ENCODE measurements around the gene APOBEC3H.

The APOBEC3H gene

DNA sequence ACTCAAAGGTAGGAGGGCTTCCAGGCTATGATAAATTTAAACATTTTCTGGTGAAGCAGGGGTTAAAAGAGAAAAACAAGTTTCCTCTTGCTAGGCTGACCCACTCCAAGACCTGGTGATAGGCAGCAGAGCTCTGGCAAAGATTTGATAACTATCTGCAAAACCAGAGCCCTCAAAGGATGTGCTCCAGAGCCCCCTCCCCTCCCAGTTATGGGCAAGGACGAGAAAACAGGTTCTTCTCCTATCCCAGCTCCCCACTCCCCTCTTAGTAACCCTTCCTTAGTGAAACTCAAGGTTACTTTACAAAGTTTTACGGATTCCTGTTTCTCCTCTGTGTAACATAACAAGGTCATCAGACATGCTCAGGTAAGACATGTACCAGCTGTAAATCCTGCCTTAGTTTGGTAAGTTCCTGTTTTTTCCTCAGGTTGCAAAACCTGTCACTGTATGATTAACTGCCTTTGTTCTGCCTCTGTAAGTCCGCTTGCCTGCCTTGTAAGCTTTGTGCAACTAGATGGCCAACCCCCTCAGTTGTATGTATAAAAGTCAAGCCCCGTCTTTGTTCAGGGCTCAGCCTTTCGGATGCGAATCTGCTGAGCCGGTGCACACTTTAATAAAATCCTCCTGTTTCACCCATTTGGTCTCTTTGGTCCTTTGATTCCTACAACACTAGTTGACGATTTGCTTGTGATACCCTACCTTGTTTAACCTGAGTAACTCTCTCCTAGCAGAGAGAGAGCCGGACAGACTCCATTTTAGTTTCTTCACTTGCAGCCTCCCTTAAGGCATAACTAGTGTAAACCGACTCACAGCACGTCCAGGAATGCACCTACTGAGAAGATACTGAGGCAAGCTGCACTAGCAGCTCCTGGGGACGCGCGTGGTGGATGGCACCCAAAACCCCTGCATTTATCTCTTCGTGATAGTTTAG lies 13.9 kb downstream of the APOBEC3H start:
- DNase-seq (ENCODE audit: low read depth), result no peak

GRCh38 chr22:39114112-39114511 lies 17.1 kb downstream of the APOBEC3H start:
- DNase-seq (ENCODE audit: low read depth), result no peak

DNA sequence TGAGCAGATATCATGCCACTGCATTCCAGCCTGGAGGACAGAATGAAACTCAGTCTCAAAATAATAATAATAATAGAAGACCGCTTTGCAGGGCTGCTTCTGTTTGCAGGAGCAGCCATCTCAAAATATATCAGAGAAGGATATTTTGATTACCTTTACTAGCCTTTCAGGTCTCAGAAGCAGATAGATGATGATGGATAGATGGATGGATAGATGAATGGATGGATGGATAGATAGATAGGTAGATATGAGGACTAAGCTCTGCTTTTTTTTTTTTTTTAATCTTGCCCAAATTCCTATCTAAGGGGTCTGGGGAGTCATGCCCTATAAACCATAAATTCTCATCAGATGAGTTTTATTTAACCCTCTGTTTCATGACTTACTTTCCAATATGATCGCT lies 18.5 kb downstream of the APOBEC3H start:
- no peak for DNase-seq (ENCODE audit: low read depth)

- no peak for DNase-seq (ENCODE audit: low read depth)
Observed at GRCh38 chr22:39115977-39116621, 19.1 kb downstream of the APOBEC3H start.

GRCh38 chr22:39117585-39118191 lies 20.6 kb downstream of the APOBEC3H start:
- DNase-seq (ENCODE audit: low read depth), result peak; percentile 34

DNA sequence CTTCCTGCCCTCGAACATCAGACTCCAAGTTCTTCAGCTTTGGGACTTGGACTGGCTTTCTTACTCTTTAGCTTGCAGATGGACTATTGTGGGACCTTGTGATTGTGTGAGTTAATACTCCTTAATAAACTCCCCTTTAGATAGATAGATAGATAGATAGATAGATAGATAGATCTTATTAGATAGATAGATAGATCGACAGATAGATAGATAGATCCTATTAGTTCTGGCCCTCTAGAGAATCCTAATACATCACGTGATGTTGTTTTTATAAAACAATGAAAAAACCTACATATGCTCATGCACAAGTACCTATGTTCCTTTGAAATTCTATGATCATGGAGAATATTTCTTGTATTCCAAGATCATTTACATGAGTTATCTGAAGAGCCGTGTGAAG lies 23.9 kb downstream of the APOBEC3H start:
- no peak for DNase-seq (ENCODE audit: low read depth)

- DNase-seq (ENCODE audit: low read depth), result no peak
Observed at GRCh38 chr22:39122772-39123470, 25.9 kb downstream of the APOBEC3H start.

DNA sequence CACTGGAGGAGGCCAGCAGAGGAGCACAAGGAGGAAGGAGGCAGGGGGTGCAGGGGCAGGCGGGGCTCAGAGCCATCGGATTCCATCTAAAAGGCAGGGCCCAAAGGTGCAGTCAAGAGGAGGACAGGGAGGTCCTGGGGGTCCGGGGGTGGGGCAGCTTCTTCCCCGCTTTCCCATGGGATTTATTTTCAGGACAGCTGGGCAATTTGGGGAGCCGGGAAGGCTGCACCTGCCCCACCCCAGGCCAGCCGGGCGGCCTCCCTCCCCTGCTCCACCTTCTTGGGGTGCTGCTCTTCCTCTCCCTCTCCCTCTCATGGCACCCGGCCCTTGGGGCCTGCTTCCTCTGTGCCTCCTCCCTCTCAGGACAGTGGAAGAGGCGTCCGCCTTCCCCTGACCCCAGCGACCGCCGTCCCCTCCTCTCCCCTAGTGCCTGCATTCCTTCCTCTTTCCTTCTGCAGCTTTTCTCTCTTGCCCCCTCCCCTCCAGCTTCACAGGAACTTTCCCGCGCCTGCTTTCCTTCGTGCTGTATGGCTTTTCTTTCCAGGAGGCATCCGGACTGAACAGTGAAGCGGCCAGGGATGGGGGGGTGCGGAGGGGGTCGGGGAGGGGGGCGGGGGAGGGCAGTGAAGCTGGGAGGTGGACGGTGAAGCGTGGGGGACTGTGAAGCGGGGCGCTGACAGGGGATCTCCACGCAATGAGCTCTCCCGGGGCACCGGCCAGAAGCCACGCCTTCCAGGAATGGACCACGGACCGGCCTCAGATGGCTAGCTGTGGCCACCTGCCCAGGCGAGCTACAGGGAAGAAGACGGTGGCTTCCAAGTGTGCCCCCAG lies 26.9 kb downstream of the APOBEC3H start:
- no peak for DNase-seq (ENCODE audit: low read depth)

DNA sequence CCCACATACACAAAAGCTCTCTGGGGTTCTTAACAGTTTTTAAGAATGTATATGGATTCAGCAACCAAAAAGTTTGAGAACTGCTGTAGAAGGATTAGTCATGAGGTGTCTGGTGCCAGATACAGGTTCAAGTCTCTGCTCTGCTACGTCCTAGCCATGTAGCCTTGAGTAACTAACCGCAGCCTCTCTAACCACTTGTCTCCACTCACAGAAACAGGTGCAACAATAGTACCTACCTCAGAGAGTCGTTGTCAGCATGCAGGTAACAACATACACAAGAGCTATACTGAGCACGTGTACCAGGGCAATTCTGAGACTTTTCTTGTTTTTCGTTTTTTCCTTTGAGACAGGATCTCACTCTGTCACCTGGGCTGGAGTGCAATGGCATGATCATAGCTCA lies 28.6 kb downstream of the APOBEC3H start:
- no peak for DNase-seq (ENCODE audit: low read depth)

GRCh38 chr22:39128508-39128907 lies 31.5 kb downstream of the APOBEC3H start:
- no peak for DNase-seq (ENCODE audit: low read depth)

DNA sequence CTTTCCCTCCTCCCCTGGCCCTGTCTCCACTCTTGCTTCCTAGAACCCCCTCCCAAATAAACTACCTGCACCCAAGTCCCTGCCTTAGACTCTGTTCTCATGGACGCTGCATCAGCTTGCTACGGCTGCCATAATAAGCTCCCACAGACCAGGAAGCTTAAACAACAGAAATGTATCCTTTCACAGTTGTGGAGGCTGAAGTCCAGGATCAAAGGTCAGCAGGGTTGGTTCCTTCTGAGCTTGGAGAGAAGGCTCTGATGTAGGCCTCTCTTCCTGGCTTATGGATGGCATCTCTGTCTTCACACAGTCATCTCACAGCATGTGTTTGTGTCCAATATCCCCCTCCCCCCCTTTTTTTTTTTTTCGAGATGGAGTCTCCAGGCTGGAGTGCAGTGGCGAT lies 32.0 kb downstream of the APOBEC3H start:
- DNase-seq (ENCODE audit: low read depth), result no peak

GRCh38 chr22:39129746-39130145 lies 32.7 kb downstream of the APOBEC3H start:
- no peak for DNase-seq (ENCODE audit: low read depth)

GRCh38 chr22:39130152-39130704 lies 33.2 kb downstream of the APOBEC3H start:
- no peak for DNase-seq (ENCODE audit: low read depth)

- DNase-seq (ENCODE audit: low read depth), result no peak
Observed at GRCh38 chr22:39130892-39131855, 34.1 kb downstream of the APOBEC3H start.

DNA sequence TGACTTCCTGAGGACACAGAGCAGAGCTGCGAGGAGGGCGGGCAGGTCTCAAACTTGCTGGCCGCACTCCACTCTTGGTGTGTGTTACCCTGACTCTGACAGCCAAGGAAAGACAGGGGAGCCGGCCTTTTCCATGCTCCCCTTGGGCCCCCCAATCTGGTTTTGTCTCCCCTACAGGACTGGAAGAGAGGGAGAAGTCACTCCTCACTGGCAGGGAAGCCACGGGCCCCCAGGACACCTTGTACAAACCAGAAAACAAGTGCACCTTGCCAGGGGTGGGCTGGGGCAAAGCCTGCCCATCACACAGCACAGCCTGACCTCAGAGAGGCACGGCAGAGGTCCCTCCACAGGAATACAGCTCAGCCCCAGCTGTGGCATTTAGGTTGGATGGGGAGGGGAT lies 35.2 kb downstream of the APOBEC3H start:
- no peak for DNase-seq (ENCODE audit: low read depth)

DNA sequence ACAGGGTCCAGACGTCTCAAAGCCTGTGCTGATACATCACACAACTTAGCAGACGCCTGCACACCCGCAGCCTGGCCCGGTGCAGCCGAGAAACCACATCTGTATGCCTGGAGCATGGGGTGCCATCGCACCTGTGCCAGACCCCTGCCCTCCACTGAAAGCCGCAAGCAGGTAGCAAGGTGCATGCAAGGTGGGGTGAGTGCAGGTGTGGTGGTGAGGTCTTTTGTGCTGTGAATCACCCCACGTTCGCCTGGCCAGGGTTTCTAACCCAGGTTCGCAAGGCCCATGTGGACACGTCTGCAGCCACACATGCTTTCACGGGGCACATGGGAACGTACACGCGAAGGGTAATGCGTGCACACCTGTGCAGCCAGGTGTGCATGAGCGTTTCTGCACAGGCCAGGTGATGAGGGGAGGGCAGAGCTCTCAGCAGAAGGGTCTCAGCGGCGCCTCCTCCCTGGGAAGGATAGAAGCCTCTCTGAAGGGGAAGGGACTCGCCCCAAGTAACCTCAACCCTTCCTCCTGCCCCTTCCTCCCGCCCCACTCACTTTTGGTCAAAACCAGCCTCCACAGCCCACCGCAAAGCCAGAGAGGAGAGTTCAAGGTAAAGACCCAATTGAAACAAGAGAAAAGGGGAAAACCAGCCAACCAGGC lies 36.0 kb downstream of the APOBEC3H start:
- no peak for DNase-seq (ENCODE audit: low read depth)

DNA sequence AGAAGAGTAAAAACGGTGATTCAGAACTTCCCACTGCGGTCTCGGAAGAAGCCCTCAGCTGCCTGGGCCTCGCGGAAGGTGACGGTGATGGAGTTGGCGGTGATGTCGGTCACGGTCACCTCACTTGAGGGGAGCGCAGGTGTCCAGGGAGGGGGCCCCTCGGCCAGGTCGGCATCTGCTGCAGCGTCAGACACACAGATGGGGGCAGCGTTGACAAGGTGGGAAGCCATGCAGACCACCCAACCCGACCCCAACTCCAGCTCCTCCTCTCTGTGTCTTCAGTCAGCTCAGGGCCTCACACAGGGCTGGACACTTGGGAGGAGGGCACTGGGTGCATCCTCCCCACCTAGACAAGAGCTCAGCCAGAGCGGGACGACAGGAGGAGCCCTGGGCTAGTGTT lies 36.8 kb downstream of the APOBEC3H start:
- DNase-seq (ENCODE audit: low read depth), result no peak

DNA sequence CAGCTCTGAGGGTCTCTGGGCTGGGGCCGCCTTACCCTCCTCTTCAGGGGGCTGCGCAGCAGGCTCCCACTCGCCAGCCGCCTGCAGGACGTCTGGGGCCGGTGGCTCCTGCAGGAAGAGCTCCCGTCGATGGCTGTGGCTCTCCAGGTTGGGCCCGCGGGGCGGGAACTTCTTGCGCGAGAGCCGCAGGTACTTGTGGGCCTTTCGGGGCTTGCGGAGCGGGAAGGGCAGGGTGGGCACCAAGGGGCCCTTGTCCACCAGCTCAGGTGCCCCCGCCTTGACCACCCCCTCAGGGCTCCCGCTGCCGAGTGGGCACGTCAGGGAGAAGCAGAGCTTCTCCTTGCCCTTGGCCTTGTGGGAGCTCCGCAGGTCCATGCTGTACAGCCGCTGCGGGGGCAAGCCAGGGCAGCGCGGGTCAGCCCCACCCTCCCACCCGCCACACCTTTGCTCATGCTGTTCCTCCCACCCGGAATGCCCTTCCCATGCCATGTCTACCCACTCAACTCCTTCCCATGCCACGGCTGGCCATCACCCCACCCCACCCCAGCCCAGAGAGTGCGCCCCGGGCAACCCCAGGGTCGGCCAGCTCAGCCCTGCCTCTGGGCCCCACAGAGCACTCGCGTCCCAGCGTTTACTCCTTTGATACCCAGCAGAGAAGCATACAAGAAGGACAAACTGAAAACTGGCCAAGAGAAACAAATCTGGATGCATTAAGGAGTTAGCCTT lies 37.5 kb downstream of the APOBEC3H start:
- no peak for DNase-seq (ENCODE audit: low read depth)
